Endothelial cell of umbilical vein (primary cell): ENCODE measurements around the gene FBXL3. TPM values are rescaled to one million over a fixed set of nuclear protein-coding genes. Genes with fewer than 3 reads are reported as not detected.

ENCODE experiments used
- BruUV-seq: library from RNA; stranded (reverse); fragments of 400-500 nt; replicated peaks from 2 replicates; lab custom pipeline; 2021; lab: Mats Ljungman, UMichigan
- CTCF ChIA-PET: fragments of 300-600, 350-600 bp; sonication (Branson Sonifier 250); formaldehyde crosslinking; loops from one replicate; lab custom pipeline; 2021; ENCODE audit warnings: antibody characterized with exemption, inconsistent platforms; lab: Charles Lee
- POLR2A ChIA-PET: fragments of 300-600, 350-600 bp; sonication (Branson Sonifier 250); formaldehyde crosslinking; loops from one replicate; lab custom pipeline; 2021; ENCODE audit warnings: antibody characterized with exemption, inconsistent platforms; lab: Charles Lee
- DNase-seq: peaks from one replicate; pipeline ENCODE4 v3.0.0-alpha.2; 2011; ENCODE audit warnings: low read depth, low spot score
- FAIRE-seq: peaks from 2 replicates; lab custom pipeline; 2011; peaks lifted over from hg19 to GRCh38; lab: Jason Lieb, UNC
- H2AFZ ChIP-seq: 2 replicates; pipeline ENCODE4 v1.6.0; 2012; ENCODE audit warnings: low read depth, low read length, control low read depth, inconsistent platforms
- H3K27ac ChIP-seq: 2 replicates; pipeline ENCODE4 v1.5.1; 2011; ENCODE audit warnings: low read depth, mild to moderate bottlenecking, control low read depth, low read length, moderate library complexity; ENCODE audit not compliant: insufficient read depth
- H3K27me3 ChIP-seq, 2 experiments: 2 replicates each; pipeline versions ENCODE4 v1.6.0 to v1.6.1; 2011; ENCODE audit warnings: low read length in 2 of 2, mixed read lengths in 1 of 2; ENCODE audit not compliant: control insufficient read depth in 2 of 2, insufficient read depth in 2 of 2
- H3K36me3 ChIP-seq, 2 experiments: 2 replicates in 1 of 2; 3 replicates in 1 of 2; pipeline ENCODE4 v1.5.1; 2011; ENCODE audit warnings: low read length in 2 of 2, mild to moderate bottlenecking in 1 of 2, moderate library complexity in 1 of 2; ENCODE audit not compliant: control insufficient read depth in 2 of 2, insufficient read depth in 2 of 2; ENCODE audit errors: extremely low read depth in 1 of 2
- H3K4me1 ChIP-seq: 3 replicates; pipeline ENCODE4 v1.5.1; 2011; ENCODE audit warnings: mild to moderate bottlenecking, low read length; ENCODE audit not compliant: control insufficient read depth, insufficient read depth; ENCODE audit errors: extremely low read depth
- H3K4me2 ChIP-seq: 2 replicates; pipeline ENCODE4 v1.6.1; 2011; ENCODE audit warnings: low read length, control low read depth, mixed read lengths; ENCODE audit not compliant: insufficient read depth
- H3K4me3 ChIP-seq, 3 experiments: fragments of 200-600 bp in 1 of 3; sonication (generic), shearing (Covaris generic) in 1 of 3; replicated peaks in 1 of 3; 2 replicates each; pipeline ENCODE4 v1.5.1; 2011 to 2016; ENCODE audit warnings: control low read depth in 3 of 3, low read length in 3 of 3, mild to moderate bottlenecking in 2 of 3, inconsistent platforms in 1 of 3, low read depth in 1 of 3, moderate library complexity in 1 of 3; ENCODE audit not compliant: insufficient read depth in 1 of 3
- H3K79me2 ChIP-seq: 2 replicates; pipeline ENCODE4 v1.6.0; 2012; ENCODE audit warnings: low read length, inconsistent platforms; ENCODE audit not compliant: control insufficient read depth, insufficient read depth
- H3K9ac ChIP-seq: replicated peaks from 2 replicates; pipeline ENCODE3; 2011; ENCODE audit warnings: low read length, control low read depth; ENCODE audit not compliant: insufficient read depth; ENCODE audit errors: extremely low read depth
- H3K9me1 ChIP-seq: replicated peaks from 3 replicates; pipeline ENCODE4 v1.6.0; 2011; ENCODE audit warnings: mild to moderate bottlenecking, low read length; ENCODE audit not compliant: control insufficient read depth, insufficient read depth; ENCODE audit errors: extremely low read depth
- H3K9me3 ChIP-seq: replicated peaks from 2 replicates; pipeline ENCODE4 v1.5.1; 2012; ENCODE audit warnings: low read length, inconsistent platforms; ENCODE audit not compliant: control insufficient read depth, insufficient read depth
- H4K20me1 ChIP-seq: replicated peaks from 2 replicates; pipeline ENCODE3; 2011; ENCODE audit warnings: mild to moderate bottlenecking, low read length; ENCODE audit not compliant: control insufficient read depth, insufficient read depth; ENCODE audit errors: extremely low read depth
- CTCF ChIP-seq, 2 donors: IDR thresholded peaks; 1 replicate in 1 of 2; 2 replicates in 1 of 2; pipeline ENCODE4 v1.5.1; 2011; ENCODE audit warnings: low read length in 2 of 2, mild to moderate bottlenecking in 2 of 2, moderate library complexity in 2 of 2, control low read depth in 1 of 2, inconsistent platforms in 1 of 2, low read depth in 1 of 2; ENCODE audit not compliant: insufficient read depth in 1 of 2; ENCODE audit errors: extremely low read depth in 1 of 2
- EZH2 ChIP-seq: IDR thresholded peaks from 2 replicates; pipeline ENCODE4 v1.6.1; 2012; ENCODE audit warnings: borderline replicate concordance, low read depth, mild to moderate bottlenecking, moderate library complexity, low read length, inconsistent platforms; ENCODE audit not compliant: severe bottlenecking
- GATA2 ChIP-seq: IDR thresholded peaks from 2 replicates; pipeline ENCODE4 v1.7.0; 2011; ENCODE audit warnings: low read depth, mild to moderate bottlenecking, moderate library complexity, mixed read lengths, low read length; ENCODE audit not compliant: insufficient read length, insufficient read depth
- MAX ChIP-seq: IDR thresholded peaks from 2 replicates; pipeline ENCODE4 v1.6.1; 2011; ENCODE audit not compliant: insufficient read depth, insufficient read length
- MYC ChIP-seq: IDR thresholded peaks from one replicate; pipeline ENCODE4 v1.6.1; 2011; ENCODE audit warnings: mild to moderate bottlenecking, low read depth, low read length
- dilution Hi-C: fragments of 300-500 bp; cut with MboI; formaldehyde crosslinking; loops from one replicate; pipeline ENCODE4 v1.15.0; 2019; ENCODE audit warnings: low sequenced_read_pairs; ENCODE audit not compliant: extremely low pct_ligation_motif_present
- intact Hi-C: fragments of 100-400 bp; cut with micrococcal nuclease; formaldehyde crosslinking; loops from one replicate; pipeline ENCODE4 v1.10.0; 2022
- polyA plus RNA-seq, 4 experiments: library from polyadenylated mRNA; depleted of rRNA in 3 of 4; stranded (reverse) in 3 of 4; unstranded in 1 of 4; fragments of >200 nt; gene quantifications; 2 replicates each; pipeline versions ENCODE4 v1.2.1 to v1.2.3, GENCODE V29; 2011 to 2012; ENCODE audit warnings: missing spikeins in 1 of 4
- total RNA-seq: library from RNA; stranded (reverse); gene quantifications from 2 replicates; pipeline ENCODE4 v1.2.3, GENCODE V29; 2021

FBXL3 gene
- total and polyA plus RNA-seq, 2 donors (not counting 3 experiments of a cell fraction or from before 2014, with no cell fraction given): 13.0 to 37.8 TPM

GRCh38 chr13:77048681-77049080 is 21.7 kb upstream of the FBXL3 start:
- no peaks in the 10 kb centered on the region for H3K27me3 ChIP-seq
- H3K27ac ChIP-seq: no peak overlapping the region
- no peaks in the 10 kb centered on the region for H3K79me2 ChIP-seq
- H2AFZ ChIP-seq: no peak overlapping the region
- ChIA-PET CTCF (interaction anchor here (2.8 kb wide), 1 partner anchor 430 kb away, joined by 12 read pairs; no protein-coding TSS in a partner anchor), POLR2A (no interaction called here)
- no peaks in the 10 kb centered on the region for H4K20me1 ChIP-seq
- intact Hi-C loops (no loop called here), dilution Hi-C loops (no loop called here)
- H3K9me3 ChIP-seq: no peaks in the 10 kb centered on the region
- no peak overlapping the region for H3K4me2 ChIP-seq
- no peak overlapping the region for H3K9ac ChIP-seq
- TF ChIP-seq GATA2: no peak
- no peaks in the 10 kb centered on the region for H3K4me1 ChIP-seq
- BruUV-seq: no TSS peak
- H3K36me3 ChIP-seq: peaks cover 8 to 12% of the 10 kb centered on the region in 2 experiments
- no peak for FAIRE-seq
- no peaks in the 10 kb centered on the region for H3K9me1 ChIP-seq
- H3K4me3 ChIP-seq: no peak overlapping the region
- no peak for DNase-seq

- CTCF ChIA-PET: interaction anchor here (1.7 kb wide), 1 partner anchor 431 kb away, joined by 5 read pairs; no protein-coding TSS in a partner anchor
- FAIRE-seq (no peak), DNase-seq (no peak)
- no peaks in the 10 kb centered on the region for H3K4me1 ChIP-seq
- H2AFZ ChIP-seq: no peak overlapping the region
- dilution Hi-C loops: no loop called here
- H3K9me3 ChIP-seq: no peaks in the 10 kb centered on the region
- peaks cover 8 to 12% of the 10 kb centered on the region in 2 experiments for H3K36me3 ChIP-seq
- no peak overlapping the region for H3K4me3 ChIP-seq
- H4K20me1 ChIP-seq: no peaks in the 10 kb centered on the region
- no peak overlapping the region for H3K27ac ChIP-seq
- H3K9ac ChIP-seq: no peak overlapping the region
- no peaks in the 10 kb centered on the region for H3K79me2 ChIP-seq
- no TSS peak for BruUV-seq
- H3K27me3 ChIP-seq: no peaks in the 10 kb centered on the region
- H3K4me2 ChIP-seq: no peak overlapping the region
- TF ChIP-seq MAX (no peak), MYC (no peak), CTCF (IDR thresholded peaks at IDR 0.05; ENCODE audit: extremely low read depth in 1 of 2, insufficient read depth in 1 of 2, low read depth in 1 of 2, low read length in 2 of 2) (no peak), EZH2 (no peak)
- POLR2A ChIA-PET: no interaction called here
- intact Hi-C loops: no loop called here
- H3K9me1 ChIP-seq: no peaks in the 10 kb centered on the region
Observed at GRCh38 chr13:77047649-77048343, 20.8 kb upstream of the FBXL3 start.
